Osteoblast (primary cell): ENCODE results near the gene ATG13. TPM values are rescaled to one million over a fixed set of nuclear protein-coding genes. Genes with fewer than 3 reads are reported as not detected.

Experiments used
- DNase-seq: peaks from one replicate; pipeline ENCODE4 v3.0.0; 2011; ENCODE audit warnings: low spot score, mixed read lengths; ENCODE audit not compliant: insufficient read length; ENCODE audit errors: missing footprints
- H2AFZ ChIP-seq: 2 replicates; pipeline ENCODE4 v1.6.0; 2011; ENCODE audit warnings: mild to moderate bottlenecking, low read length
- H3K27ac ChIP-seq: 2 replicates; pipeline ENCODE4 v1.5.1; 2011; ENCODE audit warnings: mild to moderate bottlenecking, low read depth, low read length, moderate library complexity
- H3K27me3 ChIP-seq: 2 replicates; pipeline ENCODE4 v1.6.0; 2012; ENCODE audit warnings: mild to moderate bottlenecking, control low read depth, inconsistent platforms, low read length, moderate library complexity; ENCODE audit not compliant: insufficient read depth
- H3K36me3 ChIP-seq: 2 replicates; pipeline ENCODE4 v1.5.1; 2011; ENCODE audit warnings: mild to moderate bottlenecking, low read length, control low read depth, moderate library complexity; ENCODE audit not compliant: insufficient read depth
- H3K4me1 ChIP-seq: 2 replicates; pipeline ENCODE4 v1.5.1; 2011; ENCODE audit warnings: mild to moderate bottlenecking, low read length, control low read depth, moderate library complexity; ENCODE audit not compliant: insufficient read depth
- H3K4me2 ChIP-seq: 2 replicates; pipeline ENCODE4 v1.6.0; 2011; ENCODE audit warnings: mild to moderate bottlenecking, low read length; ENCODE audit not compliant: insufficient read depth
- H3K4me3 ChIP-seq: fragments of 200-600 bp; sonication (generic); 3 replicates; pipeline ENCODE4 v1.5.1; 2012; ENCODE audit warnings: mild to moderate bottlenecking, low read length, inconsistent platforms; ENCODE audit not compliant: insufficient read depth
- H3K79me2 ChIP-seq: 2 replicates; pipeline ENCODE4 v1.6.0; 2012; ENCODE audit warnings: mild to moderate bottlenecking, low read length, control low read depth, inconsistent platforms; ENCODE audit not compliant: insufficient read depth
- H3K9me3 ChIP-seq: 2 replicates; pipeline ENCODE4 v1.5.1; 2011; ENCODE audit warnings: low read depth, low read length, control low read depth
- H4K20me1 ChIP-seq: 2 replicates; pipeline ENCODE4 v1.6.0; 2012; ENCODE audit warnings: mild to moderate bottlenecking, low read length, control low read depth; ENCODE audit not compliant: insufficient read depth
- CTCF ChIP-seq: IDR thresholded peaks from 2 replicates; pipeline ENCODE4 v1.5.1; 2011; ENCODE audit warnings: mild to moderate bottlenecking, low read depth, low read length, moderate library complexity; ENCODE audit errors: extremely low read depth
- total RNA-seq: library from RNA; depleted of rRNA; stranded (reverse); fragments of >200 nt; gene quantifications from 2 replicates; pipeline ENCODE4 v1.2.3, GENCODE V29; 2012

The ATG13 gene
- total RNA-seq, 1 donor = 70.9 TPM

- no peak overlapping the region for H3K4me3 ChIP-seq
- no peaks in the 10 kb centered on the region for H3K79me2 ChIP-seq
- H3K4me1 ChIP-seq = peaks cover 23% of the 10 kb centered on the region
- H3K27ac ChIP-seq = no peak overlapping the region
- H2AFZ ChIP-seq = no peak overlapping the region
- H3K36me3 ChIP-seq = peaks cover 66% of the 10 kb centered on the region
- H3K4me2 ChIP-seq = no peak overlapping the region
- no peaks in the 10 kb centered on the region for H3K9me3 ChIP-seq
- H4K20me1 ChIP-seq = peaks cover 3% of the 10 kb centered on the region
- TF ChIP-seq CTCF = no peak
- DNase-seq = no peak
- no peaks in the 10 kb centered on the region for H3K27me3 ChIP-seq
Observed at GRCh38 chr11:46676436-46677158, 59.2 kb downstream of the ATG13 start.

- H2AFZ ChIP-seq = no peak overlapping the region
- peaks cover 3% of the 10 kb centered on the region for H4K20me1 ChIP-seq
- no peaks in the 10 kb centered on the region for H3K27me3 ChIP-seq
- H3K27ac ChIP-seq = no peak overlapping the region
- H3K4me3 ChIP-seq = no peak overlapping the region
- H3K79me2 ChIP-seq = no peaks in the 10 kb centered on the region
- no peaks in the 10 kb centered on the region for H3K9me3 ChIP-seq
- DNase-seq = no peak
- H3K36me3 ChIP-seq = peaks cover 66% of the 10 kb centered on the region
- H3K4me1 ChIP-seq = peaks cover 23% of the 10 kb centered on the region
- H3K4me2 ChIP-seq = no peak overlapping the region
- no peak for TF ChIP-seq CTCF
Observed at GRCh38 chr11:46677169-46677568, 59.8 kb downstream of the ATG13 start.

- Histone ChIP-seq H3K4me1 (peaks cover 23% of the 10 kb centered on the region), H3K36me3 (peaks cover 63% of the 10 kb centered on the region), H3K9me3 (no peaks in the 10 kb centered on the region), H3K27ac (peak overlapping the region; percentile 31), H3K4me2 (no peak overlapping the region), H2AFZ (no peak overlapping the region), H3K79me2 (peaks cover 3% of the 10 kb centered on the region), H3K27me3 (no peaks in the 10 kb centered on the region), H3K4me3 (no peak overlapping the region), H4K20me1 (peaks cover 3% of the 10 kb centered on the region)
- DNase-seq = peak; percentile 92
- TF ChIP-seq CTCF = peak; percentile 8
Observed at GRCh38 chr11:46677991-46678740, 60.8 kb downstream of the ATG13 start.

- no peaks in the 10 kb centered on the region for H3K9me3 ChIP-seq
- no peak for DNase-seq
- H3K4me3 ChIP-seq = no peak overlapping the region
- peaks cover 23% of the 10 kb centered on the region for H3K4me1 ChIP-seq
- H3K27ac ChIP-seq = no peak overlapping the region
- H2AFZ ChIP-seq = no peak overlapping the region
- no peaks in the 10 kb centered on the region for H3K27me3 ChIP-seq
- no peak overlapping the region for H3K4me2 ChIP-seq
- peaks cover 3% of the 10 kb centered on the region for H3K79me2 ChIP-seq
- no peak for TF ChIP-seq CTCF
- H3K36me3 ChIP-seq = peaks cover 61% of the 10 kb centered on the region
- H4K20me1 ChIP-seq = peaks cover 3% of the 10 kb centered on the region
Observed at GRCh38 chr11:46678741-46679130, 61.4 kb downstream of the ATG13 start.
